Inflammatory macrophage (primary cell): ENCODE results near the gene IL17RB.
A peak's percentile ranks its signal among the peaks of the same experiment; 100 is the strongest.

Experiments used
- DNase-seq, 2 donors: peaks; one replicate each; pipeline ENCODE4 v3.0.0-alpha.2; 2020 to 2022

Gene IL17RB

GRCh38 chr3:53833053-53833645 is 13.2 kb upstream of the IL17RB start:
- no peak for DNase-seq

- peak; percentile 79 for DNase-seq
Measured at GRCh38 chr3:53833700-53834099, 12.7 kb upstream of the IL17RB start.

- peak; percentile 90 to 99 for DNase-seq
Measured at GRCh38 chr3:53834429-53835095, 11.8 kb upstream of the IL17RB start.

DNA sequence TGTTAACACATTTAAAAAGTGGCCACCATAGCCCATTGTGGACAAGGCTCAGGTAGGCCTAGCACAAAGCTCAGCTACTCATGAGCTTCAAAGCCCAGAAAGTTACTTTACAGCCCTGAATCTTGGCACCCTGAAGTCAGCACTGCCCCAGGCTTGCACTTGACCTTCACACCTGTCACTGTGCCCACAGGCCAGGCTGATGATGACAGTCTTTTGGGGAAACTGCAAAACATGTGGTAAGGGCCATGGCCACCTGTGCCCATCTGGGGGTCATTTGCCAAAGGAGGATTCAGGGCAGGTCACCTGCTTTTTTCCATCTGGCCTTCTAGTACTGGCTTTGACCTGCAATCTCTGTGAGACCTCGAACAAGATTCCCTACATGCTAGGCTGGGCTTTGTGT is 11.1 kb upstream of the IL17RB start:
- DNase-seq = no peak

DNA sequence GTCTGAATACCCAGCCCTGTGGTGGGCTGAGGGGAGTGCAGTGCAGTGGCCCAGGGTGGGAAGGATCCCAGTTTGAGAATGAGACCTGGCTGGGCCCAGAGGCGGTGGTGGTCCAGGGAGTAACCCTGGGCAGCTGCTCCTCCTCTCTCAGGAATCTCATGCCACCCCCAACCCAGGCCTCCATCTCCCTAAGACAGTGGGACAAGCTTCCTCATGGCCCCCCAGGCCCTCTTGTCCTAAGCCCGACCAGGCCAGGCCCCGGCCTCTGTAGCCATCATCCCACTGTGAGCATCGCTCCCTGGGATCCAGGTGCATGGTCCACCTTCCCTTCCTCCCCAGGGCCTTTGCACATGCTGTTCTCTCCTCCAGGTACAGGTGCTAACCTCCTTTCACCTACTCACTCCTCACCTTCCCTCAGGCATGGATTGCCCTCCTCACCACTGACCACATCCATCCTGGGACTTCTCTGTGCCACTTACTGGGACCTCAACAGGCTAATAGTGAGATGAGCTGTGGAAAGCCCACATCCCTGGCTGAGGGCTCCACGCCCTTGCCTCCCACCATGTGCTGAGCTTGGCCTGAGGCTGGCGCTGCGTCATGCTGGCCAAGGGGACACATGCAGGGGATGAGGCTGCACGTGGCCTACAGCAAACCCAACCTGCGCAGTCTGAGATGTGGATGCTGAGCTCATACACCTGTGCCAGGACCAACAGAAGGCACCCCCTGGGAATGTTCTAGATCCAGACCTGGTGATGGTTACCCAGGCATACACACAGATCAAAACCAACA is 10.1 kb upstream of the IL17RB start:
- no peak for DNase-seq

DNA sequence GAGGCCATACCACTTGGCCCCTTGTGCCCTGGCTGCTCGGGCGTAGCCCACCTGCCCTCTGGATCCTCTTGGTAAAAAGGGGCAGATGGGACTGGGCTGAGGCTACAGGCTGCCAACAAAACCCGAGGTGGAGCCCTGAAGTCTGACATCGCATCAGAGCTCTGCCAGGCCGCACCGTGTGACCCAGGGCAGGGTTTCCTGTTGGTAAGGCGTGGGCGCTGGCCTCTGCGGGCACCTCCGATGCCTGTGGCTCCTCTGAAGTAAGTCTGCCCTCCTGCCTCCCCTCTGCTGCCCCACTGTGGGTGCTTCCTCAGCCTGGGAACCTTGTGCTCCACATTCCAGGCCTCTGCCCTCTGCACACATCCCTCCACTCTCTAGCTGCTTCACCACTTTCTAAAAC is 9.0 kb upstream of the IL17RB start:
- peak; percentile 45 to 69 for DNase-seq

- DNase-seq = no peak
Measured at GRCh38 chr3:53841296-53841695, 5.1 kb upstream of the IL17RB start.

- no peak for DNase-seq
Measured at GRCh38 chr3:53842436-53843194, 3.8 kb upstream of the IL17RB start.

DNA sequence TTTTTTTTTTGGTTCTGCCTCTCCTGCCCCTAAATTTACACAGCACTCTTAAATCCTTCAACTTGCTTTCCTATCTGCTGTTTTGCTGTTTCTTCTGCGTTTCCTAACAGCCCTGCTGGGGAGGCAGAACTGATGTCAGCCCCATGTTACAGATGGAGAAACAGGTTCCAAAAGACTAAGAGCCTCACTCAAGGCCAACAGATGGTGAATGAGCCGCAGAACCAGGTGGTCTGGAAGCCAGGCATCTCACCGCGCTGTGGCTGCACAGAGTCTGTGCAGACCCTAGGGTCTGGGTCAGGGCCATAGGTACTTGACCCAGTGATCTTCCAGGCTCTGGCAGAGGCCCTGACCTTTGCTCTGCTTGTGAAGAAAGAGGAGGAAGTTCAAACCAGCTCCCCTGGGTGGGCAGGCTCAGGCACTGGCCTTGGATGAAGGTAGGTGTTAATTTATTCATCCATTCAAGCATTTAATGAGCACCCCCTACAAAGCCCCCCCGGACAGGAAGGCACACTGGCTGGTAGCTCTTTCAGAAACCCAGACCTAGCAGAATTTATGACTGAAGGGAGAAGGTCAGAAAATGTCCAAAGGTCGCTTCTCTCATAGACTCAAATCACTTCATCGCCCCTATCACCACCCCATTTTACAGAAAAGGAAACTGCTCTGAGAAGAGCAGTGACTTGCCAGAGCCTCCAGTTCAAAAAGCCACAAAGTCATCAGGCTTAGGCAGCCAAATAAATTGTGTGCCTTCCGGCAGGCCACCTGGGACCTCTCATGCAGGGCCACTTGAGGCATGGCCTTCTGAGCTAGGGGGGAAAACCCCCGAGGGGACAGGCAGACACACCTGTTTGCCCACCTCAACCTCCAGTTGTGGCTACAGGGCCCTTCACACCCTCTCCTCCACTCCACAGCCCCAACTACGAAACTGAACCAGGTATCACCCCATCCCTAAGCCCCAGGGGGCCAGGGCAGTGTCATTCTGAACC is 2.9 kb upstream of the IL17RB start:
- no peak for DNase-seq

GRCh38 chr3:53844262-53845102 is 1.9 kb upstream of the IL17RB start:
- no peak for DNase-seq

- DNase-seq = peak; percentile 5 to 33
Measured at GRCh38 chr3:53845103-53845880, 1.1 kb upstream of the IL17RB start.

DNA sequence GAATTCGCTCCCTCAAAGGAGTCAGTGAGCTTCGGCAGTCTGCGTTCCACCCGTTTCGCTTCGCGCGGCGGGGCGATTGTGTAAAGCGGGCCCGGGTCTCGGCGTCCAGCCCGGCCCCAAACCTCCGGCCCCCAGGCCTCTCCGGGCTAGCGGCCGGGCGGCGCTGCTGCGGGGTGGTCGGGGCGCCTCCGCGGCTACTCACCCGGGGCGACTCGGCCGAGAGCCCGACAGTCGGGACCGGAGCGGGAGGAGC is 561 bp upstream of the IL17RB start:
- no peak for DNase-seq

- no peak for DNase-seq
Measured at GRCh38 chr3:53846851-53847155, 435 bp downstream of the IL17RB start.

- no peak for DNase-seq
Measured at GRCh38 chr3:53849916-53850315, 3.5 kb downstream of the IL17RB start.

GRCh38 chr3:53850895-53851294 is 4.5 kb downstream of the IL17RB start:
- DNase-seq = peak in 1 of 2 donors; percentile 17

DNA sequence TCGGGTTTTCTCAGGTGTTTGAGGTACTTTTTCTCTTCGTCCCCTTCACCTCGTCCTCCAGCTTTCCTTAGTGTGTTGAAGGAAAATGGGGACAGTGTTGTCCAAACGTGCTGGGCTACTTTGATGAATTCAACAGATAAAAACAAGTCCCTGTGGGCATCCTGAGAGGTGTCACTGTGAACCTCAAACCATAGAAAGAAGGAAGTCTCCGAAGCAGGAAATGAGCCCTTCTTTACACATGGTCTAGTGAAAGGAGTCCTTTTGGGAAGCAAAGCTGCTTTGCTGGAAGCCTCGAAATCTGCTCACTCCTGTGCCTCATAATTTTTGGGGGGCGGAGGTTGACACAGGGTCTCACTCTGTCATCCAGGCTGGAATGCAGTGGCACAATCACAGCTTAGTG is 10.6 kb downstream of the IL17RB start:
- DNase-seq = peak in 1 of 2 donors; percentile 11

- peak in 1 of 2 donors; percentile 9 for DNase-seq
Measured at GRCh38 chr3:53858096-53858741, 11.9 kb downstream of the IL17RB start.

GRCh38 chr3:53859178-53859577 is 12.8 kb downstream of the IL17RB start:
- no peak for DNase-seq

DNA sequence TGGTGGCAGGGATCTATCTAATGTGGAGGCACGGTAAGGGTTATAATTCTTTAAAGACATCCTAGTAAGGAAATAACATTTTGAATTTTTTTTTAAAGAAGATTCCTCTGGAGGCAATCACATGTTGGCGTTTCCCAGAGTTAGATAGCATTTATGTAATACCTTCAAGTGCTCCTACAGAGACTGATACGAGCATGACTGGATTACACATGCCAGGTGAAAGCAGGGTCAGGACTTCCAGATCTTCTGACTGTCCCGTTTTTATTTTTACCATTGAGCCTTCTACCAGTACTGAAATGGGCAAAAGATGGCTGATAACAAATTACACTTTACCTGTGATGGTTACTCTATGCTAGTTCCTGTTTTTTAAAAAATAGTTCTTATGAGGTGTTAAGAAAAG is 13.8 kb downstream of the IL17RB start:
- DNase-seq = no peak

- DNase-seq = no peak
Measured at GRCh38 chr3:53862241-53862640, 15.9 kb downstream of the IL17RB start.
